ENCODE measurements around the gene KCNMB2. TPM values are rescaled to one million over a fixed set of nuclear protein-coding genes. Genes with fewer than 3 reads are reported as not detected.

Gene KCNMB2
- polyA plus RNA-seq, 2 of the 4 experiments (the other 2 are of a cell fraction) = not detected

DNA sequence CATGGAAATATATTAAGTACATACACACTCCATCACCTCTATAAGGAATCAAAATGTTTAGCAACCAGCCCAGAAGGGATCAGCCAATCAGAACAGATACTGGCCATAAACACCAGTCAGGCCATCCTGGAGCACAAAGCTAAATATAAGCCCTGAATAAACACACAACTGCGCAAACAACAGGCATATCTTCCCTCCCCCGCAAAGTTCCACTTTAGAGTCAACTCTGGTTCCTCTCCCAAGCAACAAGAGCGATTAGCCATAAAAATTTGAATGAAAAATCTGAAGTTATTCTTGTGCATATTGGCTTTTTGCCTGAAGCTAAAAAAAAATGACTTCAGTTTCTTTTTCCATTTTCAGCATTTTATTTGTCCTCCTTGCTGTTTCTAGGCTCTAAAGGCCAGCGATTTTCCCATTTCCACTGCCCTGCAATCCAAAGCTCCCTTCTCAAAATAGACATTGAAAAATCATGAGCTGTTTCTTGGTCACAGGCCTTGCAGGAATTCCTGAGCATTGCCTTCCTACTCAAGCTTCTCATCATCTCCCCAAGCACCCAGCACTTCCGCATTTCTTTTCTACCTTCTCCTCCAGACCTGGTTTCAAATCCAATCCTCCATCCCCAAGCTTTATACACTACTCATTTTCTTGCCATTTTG lies 287.5 kb downstream of the KCNMB2 start:
- no peaks in the 10 kb centered on the region for H3K9me3 ChIP-seq
- H3K27ac ChIP-seq = no peak overlapping the region
- H3K4me2 ChIP-seq = no peak overlapping the region
- no peak overlapping the region for H3K4me3 ChIP-seq
- DNase-seq (ENCODE audit: low read depth in 1 of 2, low spot score in 1 of 2) (no peak), FAIRE-seq (no peak), ATAC-seq (no peak)
- no peak for TF ChIP-seq HDAC2 (IDR thresholded peaks at IDR 0.05)
- 43% methylated on average over 5 of the region's 5 CpGs for WGBS (ENCODE audit: missing lambda C conversion rate)
- H3K4me1 ChIP-seq = no peaks in the 10 kb centered on the region
- CTCF ChIA-PET = interaction anchor here (0.6 kb wide), 2 partner anchors 85 to 766 kb away, joined by 3 read pairs; no protein-coding TSS in a partner anchor
- POLR2A ChIA-PET = no interaction called here

- ATAC-seq = no peak
- TF ChIP-seq CTCF (IDR thresholded peaks at IDR 0.05) (no peak), KDM5A (IDR thresholded peaks at IDR 0.05) (no peak), ESRRA (IDR thresholded peaks at IDR 0.05; ENCODE audit: borderline replicate concordance, low read length) (no peak), RAD21 (conservative IDR thresholded peaks at IDR 0.05 in 1 of 2, IDR thresholded peaks at IDR 0.05 in 1 of 2) (no peak), MYC (IDR thresholded peaks at IDR 0.05; ENCODE audit: borderline replicate concordance, low read length) (no peak), CHD2 (IDR thresholded peaks at IDR 0.05; ENCODE audit: low read length, partially characterized antibody) (no peak), JUN (IDR thresholded peaks at IDR 0.05) (no peak), SMC3 (IDR thresholded peaks at IDR 0.05) (no peak), BHLHE40 (IDR thresholded peaks at IDR 0.05; ENCODE audit: low read depth, low read length) (no peak), NFE2L2 (conservative IDR thresholded peaks at IDR 0.05; ENCODE audit: low read length) (no peak)
- TF ChIP-seq, protein P1, sequence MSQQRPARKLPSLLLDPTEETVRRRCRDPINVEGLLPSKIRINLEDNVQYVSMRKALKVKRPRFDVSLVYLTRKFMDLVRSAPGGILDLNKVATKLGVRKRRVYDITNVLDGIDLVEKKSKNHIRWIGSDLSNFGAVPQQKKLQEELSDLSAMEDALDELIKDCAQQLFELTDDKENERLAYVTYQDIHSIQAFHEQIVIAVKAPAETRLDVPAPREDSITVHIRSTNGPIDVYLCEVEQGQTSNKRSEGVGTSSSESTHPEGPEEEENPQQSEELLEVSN (IDR thresholded peaks at IDR 0.05; ENCODE audit: borderline replicate concordance, low read depth) = no peak
- no peak overlapping the region for H3K4me2 ChIP-seq
- no peak for DNase-seq (ENCODE audit: low read depth in 1 of 2, low spot score in 1 of 2)
- no peaks in the 10 kb centered on the region for H3K9me3 ChIP-seq
- no peaks in the 10 kb centered on the region for H3K4me1 ChIP-seq
- no peak for FAIRE-seq
- POLR2A ChIA-PET = no interaction called here
- H3K4me3 ChIP-seq = no peak overlapping the region
- no peak overlapping the region for H3K27ac ChIP-seq
- 9% methylated on average over 4 of the region's 4 CpGs for WGBS (ENCODE audit: missing lambda C conversion rate)
- CTCF ChIA-PET = no interaction called here
Measured at GRCh38 chr3:178826435-178827123, 290.3 kb downstream of the KCNMB2 start.

GRCh38 chr3:178827285-178827856 lies 291.1 kb downstream of the KCNMB2 start:
- Histone ChIP-seq H3K4me3 (no peak overlapping the region), H3K9me3 (no peaks in the 10 kb centered on the region), H3K27ac (no peak overlapping the region), H3K4me2 (no peak overlapping the region), H3K4me1 (no peaks in the 10 kb centered on the region)
- ChIA-PET CTCF (no interaction called here), POLR2A (no interaction called here)
- DNase-seq (ENCODE audit: low read depth in 1 of 2, low spot score in 1 of 2) = no peak
- FAIRE-seq = no peak
- no peak for TF ChIP-seq RCOR1 (IDR thresholded peaks at IDR 0.05; ENCODE audit: low read depth, low read length)
- TF ChIP-seq NR3C1 (IDR thresholded peaks at IDR 0.05) = no peak
- no peak for ATAC-seq

DNA sequence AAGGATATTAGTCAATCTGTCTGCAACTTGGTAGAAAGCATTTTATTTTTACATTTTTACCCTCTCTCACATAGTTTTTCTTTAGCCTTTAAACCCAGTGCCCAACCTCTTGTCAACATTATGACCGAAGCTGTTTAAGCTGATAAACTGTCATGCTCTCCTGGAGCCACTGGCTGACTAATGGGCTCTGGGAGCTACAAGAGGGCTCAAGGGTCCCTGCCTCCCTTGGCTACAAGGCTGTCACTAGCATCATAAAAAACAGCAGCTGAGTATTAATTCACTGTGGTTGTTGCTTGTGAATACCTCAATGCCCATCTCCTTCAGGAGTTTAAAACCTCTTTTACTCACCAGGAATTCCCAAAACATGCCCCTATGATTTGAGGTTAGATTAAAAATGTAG lies 297.5 kb downstream of the KCNMB2 start:
- FAIRE-seq = no peak
- WGBS (ENCODE audit: missing lambda C conversion rate) = 7% methylated on average over 1 of the region's 1 CpG
- Histone ChIP-seq H3K27ac (no peak overlapping the region), H3K4me3 (no peak overlapping the region), H3K9me3 (no peaks in the 10 kb centered on the region), H3K4me2 (no peak overlapping the region), H3K4me1 (no peaks in the 10 kb centered on the region)
- POLR2A ChIA-PET = no interaction called here
- CTCF ChIA-PET = no interaction called here
- TF ChIP-seq HDAC2 (IDR thresholded peaks at IDR 0.05) (no peak), JUNB (IDR thresholded peaks at IDR 0.05) (no peak), FOSB (CRISPR knock-in tag; IDR thresholded peaks at IDR 0.05) (no peak), HEYL (CRISPR knock-in tag; IDR thresholded peaks at IDR 0.05) (no peak), CEBPB (IDR thresholded peaks at IDR 0.05) (no peak), PBX3 (IDR thresholded peaks at IDR 0.05) (no peak), TP53 (CRISPR knock-in tag; IDR thresholded peaks at IDR 0.05) (no peak), RAD21 (conservative IDR thresholded peaks at IDR 0.05 in 1 of 2, IDR thresholded peaks at IDR 0.05 in 1 of 2) (no peak), NPAS2 (CRISPR knock-in tag; IDR thresholded peaks at IDR 0.05; ENCODE audit: borderline replicate concordance) (no peak), EP300 (IDR thresholded peaks at IDR 0.05) (no peak), BCL3 (IDR thresholded peaks at IDR 0.05) (no peak), PHF8 (IDR thresholded peaks at IDR 0.05; ENCODE audit: borderline replicate concordance, low read depth) (no peak), MAZ (IDR thresholded peaks at IDR 0.05; ENCODE audit: borderline replicate concordance, low read depth, low read length) (no peak), ESRRA (IDR thresholded peaks at IDR 0.05; ENCODE audit: borderline replicate concordance, low read length) (no peak)
- ATAC-seq = no peak
- DNase-seq (ENCODE audit: low read depth in 1 of 2, low spot score in 1 of 2) = no peak

Data from A549 (cell line).